H9 (cell line): Measurements from ENCODE around the gene NXPH3. TPM values are rescaled to one million over a fixed set of nuclear protein-coding genes. Genes with fewer than 3 reads are reported as not detected.

ENCODE experiments used
- DNase-seq: peaks from one replicate; pipeline ENCODE4 v3.0.0-alpha.2; 2017
- H2AFZ ChIP-seq: one replicate; pipeline ENCODE4 v1.6.1; 2013; ENCODE audit warnings: mild to moderate bottlenecking, low read length, control low read depth, moderate library complexity
- H2AK5ac ChIP-seq: 2 replicates; pipeline ENCODE4 v1.6.1; 2013; ENCODE audit warnings: low read length, control low read depth, mixed read lengths; ENCODE audit not compliant: insufficient read length
- H2BK120ac ChIP-seq: one replicate; pipeline ENCODE4 v1.6.1; 2013; ENCODE audit warnings: low read depth, mild to moderate bottlenecking, low read length, control low read depth, inconsistent platforms; ENCODE audit not compliant: poor library complexity, severe bottlenecking
- H2BK12ac ChIP-seq: 2 replicates; pipeline ENCODE4 v1.6.1; 2013; ENCODE audit warnings: low read length, control low read depth, mixed read lengths, low read depth; ENCODE audit not compliant: insufficient read length
- H2BK15ac ChIP-seq: 2 replicates; pipeline ENCODE4 v1.6.1; 2013; ENCODE audit warnings: low read depth, low read length, control low read depth
- H2BK20ac ChIP-seq: one replicate; pipeline ENCODE4 v1.6.1; 2013; ENCODE audit warnings: low read depth, mild to moderate bottlenecking, low read length, control low read depth, inconsistent platforms; ENCODE audit not compliant: poor library complexity, severe bottlenecking
- H2BK5ac ChIP-seq: 2 replicates; pipeline ENCODE4 v1.6.1; 2013; ENCODE audit warnings: low read length, control low read depth, mixed read lengths; ENCODE audit not compliant: insufficient read length
- H3K14ac ChIP-seq: 2 replicates; pipeline ENCODE4 v1.6.1; 2013; ENCODE audit warnings: low read length, control low read depth; ENCODE audit not compliant: insufficient read depth
- H3K18ac ChIP-seq: 2 replicates; pipeline ENCODE4 v1.6.1; 2013; ENCODE audit warnings: low read depth, mild to moderate bottlenecking, mixed read lengths, low read length, control low read depth; ENCODE audit not compliant: insufficient read length
- H3K23ac ChIP-seq: 2 replicates; pipeline ENCODE4 v1.6.1; 2013; ENCODE audit warnings: low read length, control low read depth, mixed read lengths, low read depth; ENCODE audit not compliant: insufficient read length
- H3K23me2 ChIP-seq: 2 replicates; pipeline ENCODE4 v1.6.1; 2013; ENCODE audit warnings: low read depth, mild to moderate bottlenecking, mixed read lengths, low read length, control low read depth; ENCODE audit not compliant: insufficient read length, poor library complexity, severe bottlenecking
- H3K27ac ChIP-seq: 2 replicates; pipeline ENCODE4 v1.5.1; 2013; ENCODE audit warnings: low read length, control low read depth, mixed read lengths, low read depth; ENCODE audit not compliant: insufficient read length
- H3K27me3 ChIP-seq: 2 replicates; pipeline ENCODE4 v1.6.1; 2013; ENCODE audit warnings: low read length, control low read depth, inconsistent platforms; ENCODE audit not compliant: insufficient read depth
- H3K4ac ChIP-seq: 2 replicates; pipeline ENCODE4 v1.6.1; 2013; ENCODE audit warnings: low read depth, mild to moderate bottlenecking, control low read depth, inconsistent platforms, low read length, moderate library complexity
- H3K4me1 ChIP-seq: 2 replicates; pipeline ENCODE4 v1.6.1; 2013; ENCODE audit warnings: low read length, control low read depth, inconsistent platforms; ENCODE audit not compliant: insufficient read depth
- H3K4me2 ChIP-seq: 2 replicates; pipeline ENCODE4 v1.6.1; 2013; ENCODE audit warnings: low read length, control low read depth, mixed read lengths; ENCODE audit not compliant: insufficient read length, insufficient read depth
- H3K56ac ChIP-seq: 2 replicates; pipeline ENCODE4 v1.6.1; 2013; ENCODE audit warnings: low read depth, mild to moderate bottlenecking, mixed read lengths, low read length, control low read depth; ENCODE audit not compliant: insufficient read length
- H3K79me1 ChIP-seq: 2 replicates; pipeline ENCODE4 v1.6.1; 2013; ENCODE audit warnings: low read depth, mild to moderate bottlenecking, moderate library complexity, low read length, control low read depth, inconsistent platforms; ENCODE audit not compliant: insufficient read depth, poor library complexity, severe bottlenecking
- H3K79me2 ChIP-seq: 2 replicates; pipeline ENCODE4 v1.6.1; 2013; ENCODE audit warnings: low read length, control low read depth, inconsistent platforms; ENCODE audit not compliant: insufficient read depth
- H3K9ac ChIP-seq: 2 replicates; pipeline ENCODE4 v1.6.1; 2013; ENCODE audit warnings: low read length, control low read depth, mixed read lengths; ENCODE audit not compliant: insufficient read length; ENCODE audit errors: extremely low read depth
- H3K9me3 ChIP-seq: one replicate; pipeline ENCODE4 v1.6.1; 2013; ENCODE audit warnings: low read depth, low read length, inconsistent platforms; ENCODE audit not compliant: control insufficient read depth
- H3T11ph ChIP-seq: one replicate; pipeline ENCODE4 v1.6.1; 2013; ENCODE audit warnings: mild to moderate bottlenecking, low read length, control low read depth, inconsistent platforms
- H4K20me1 ChIP-seq: one replicate; pipeline ENCODE4 v1.6.1; 2013; ENCODE audit not compliant: control insufficient read depth, insufficient read length, insufficient read depth
- H4K5ac ChIP-seq: 2 replicates; pipeline ENCODE4 v1.6.1; 2013; ENCODE audit warnings: low read depth, mild to moderate bottlenecking, mixed read lengths, low read length, control low read depth; ENCODE audit not compliant: insufficient read length
- H4K8ac ChIP-seq: replicated peaks from 2 replicates; pipeline ENCODE4 v1.6.1; 2013; ENCODE audit warnings: low read length, control low read depth, mixed read lengths, low read depth; ENCODE audit not compliant: insufficient read length
- H4K91ac ChIP-seq: 2 replicates; pipeline ENCODE4 v1.6.1; 2013; ENCODE audit warnings: low read depth, mild to moderate bottlenecking, moderate library complexity, mixed read lengths, low read length, control low read depth; ENCODE audit not compliant: insufficient read length
- H3K27ac Mint-ChIP-seq, 3 experiments: 2 replicates in 2 of 3; 3 replicates in 1 of 3; pipeline ENCODE4 v1.8.0; 2020 to 2021; ENCODE audit warnings: mixed read lengths in 3 of 3, mild to moderate bottlenecking in 1 of 3, moderate library complexity in 1 of 3
- H3K27me3 Mint-ChIP-seq: 2 replicates; pipeline ENCODE4 v1.8.0; 2021; ENCODE audit warnings: low read depth, mild to moderate bottlenecking, moderate library complexity, mixed read lengths
- H3K36me3 Mint-ChIP-seq, 3 experiments: 2 replicates in 2 of 3; 3 replicates in 1 of 3; pipeline ENCODE4 v1.8.0; 2020 to 2021; ENCODE audit warnings: low read depth in 3 of 3, mixed read lengths in 3 of 3; ENCODE audit not compliant: insufficient read depth in 1 of 3
- H3K4me1 Mint-ChIP-seq, 2 experiments: 2 replicates each; pipeline ENCODE4 v1.8.0; 2020; ENCODE audit warnings: mixed read lengths in 2 of 2
- H3K4me3 Mint-ChIP-seq, 2 experiments: 2 replicates in 1 of 2; 3 replicates in 1 of 2; pipeline ENCODE4 v1.8.0; 2020 to 2021; ENCODE audit warnings: mild to moderate bottlenecking in 2 of 2, mixed read lengths in 2 of 2, moderate library complexity in 1 of 2
- H3K9me3 Mint-ChIP-seq, 2 experiments: 2 replicates in 1 of 2; 3 replicates in 1 of 2; pipeline ENCODE4 v1.8.0; 2020; ENCODE audit warnings: mild to moderate bottlenecking in 2 of 2, mixed read lengths in 2 of 2, moderate library complexity in 1 of 2
- CTCF ChIP-seq: fragments of 200-600 bp; sonication (generic); conservative IDR thresholded peaks from 3 replicates; pipeline ENCODE4 v1.8.0; 2021; ENCODE audit warnings: antibody characterized with exemption, mild to moderate bottlenecking
- WGBS: extraction: QIAGEN DNeasy Blood & Tissue Kit; methylation state at CpG from one replicate; pipeline ENCODE4 v1.1.7; 2013; ENCODE audit warnings: missing lambda C conversion rate, low lambda C conversion rate, mixed read lengths; ENCODE audit not compliant: insufficient read length; ENCODE audit errors: extremely low coverage; 5-methylcytosine and 5-hydroxymethylcytosine counted together
- total RNA-seq: library from RNA; stranded (reverse); gene quantifications from 2 replicates; pipeline ENCODE4 v1.2.1, GENCODE V29; 2021

Gene NXPH3
- total RNA-seq, 1 experiment from 2014 or later: 1.3 TPM

GRCh38 chr17:49576088-49576916, 631 bp downstream of the NXPH3 start:
- H2BK12ac ChIP-seq: no peak overlapping the region
- H4K5ac ChIP-seq: no peak overlapping the region
- peak overlapping the region in 2 of 3 experiments; percentile 66 to 87; a peak in 2 of 7 replicates for H3K27ac Mint-ChIP-seq
- H3K56ac ChIP-seq: no peak overlapping the region
- no peak for TF ChIP-seq CTCF
- no peaks in the 10 kb centered on the region for H4K20me1 ChIP-seq
- no peak overlapping the region for H4K8ac ChIP-seq
- no peaks in the 10 kb centered on the region for H3K79me2 ChIP-seq
- peaks cover 59% of the 10 kb centered on the region for H3K27me3 Mint-ChIP-seq
- peaks cover 4% of the 10 kb centered on the region for H3K23me2 ChIP-seq
- no peaks in the 10 kb centered on the region for H3K79me1 ChIP-seq
- H3T11ph ChIP-seq: no peak overlapping the region
- no peak overlapping the region for H3K23ac ChIP-seq
- no peak overlapping the region for H2BK20ac ChIP-seq
- no peak overlapping the region for H3K9ac ChIP-seq
- H2AFZ ChIP-seq: no peak overlapping the region
- no peak overlapping the region for H2BK15ac ChIP-seq
- H3K18ac ChIP-seq: no peak overlapping the region
- H3K4me1 ChIP-seq: peaks cover 3% of the 10 kb centered on the region; the same call in 1 of the 2 replicates
- peak overlapping the region; percentile 88 to 96 for H3K4me3 Mint-ChIP-seq
- no CpG with 5 or more reads among the region's 68 CpGs for WGBS
- H3K27ac ChIP-seq: no peak overlapping the region
- no peak overlapping the region for H4K91ac ChIP-seq
- H3K4me1 Mint-ChIP-seq: peaks cover 26 to 41% of the 10 kb centered on the region in 2 experiments
- peaks cover 3% of the 10 kb centered on the region; the same call in 1 of the 2 replicates for H3K27me3 ChIP-seq
- no peak overlapping the region for H3K4ac ChIP-seq
- peak overlapping the region; percentile 57 for H3K4me2 ChIP-seq
- no peaks in the 10 kb centered on the region; a peak in 1 of 5 replicates for H3K9me3 Mint-ChIP-seq
- no peak overlapping the region for H3K14ac ChIP-seq
- no peak overlapping the region for H2AK5ac ChIP-seq
- no peak overlapping the region for H2BK5ac ChIP-seq
- DNase-seq: peak; percentile 91
- H2BK120ac ChIP-seq: no peak overlapping the region
- no peaks in the 10 kb centered on the region for H3K36me3 Mint-ChIP-seq
- H3K9me3 ChIP-seq: no peaks in the 10 kb centered on the region
